ENCODE results near the gene ZDHHC11B.
"Not testable (repeated sequence)": the region's sequence is repeated elsewhere in the genome, so short reads cannot be mapped to it uniquely, and the experiment has no call there.

ZDHHC11B gene

DNA sequence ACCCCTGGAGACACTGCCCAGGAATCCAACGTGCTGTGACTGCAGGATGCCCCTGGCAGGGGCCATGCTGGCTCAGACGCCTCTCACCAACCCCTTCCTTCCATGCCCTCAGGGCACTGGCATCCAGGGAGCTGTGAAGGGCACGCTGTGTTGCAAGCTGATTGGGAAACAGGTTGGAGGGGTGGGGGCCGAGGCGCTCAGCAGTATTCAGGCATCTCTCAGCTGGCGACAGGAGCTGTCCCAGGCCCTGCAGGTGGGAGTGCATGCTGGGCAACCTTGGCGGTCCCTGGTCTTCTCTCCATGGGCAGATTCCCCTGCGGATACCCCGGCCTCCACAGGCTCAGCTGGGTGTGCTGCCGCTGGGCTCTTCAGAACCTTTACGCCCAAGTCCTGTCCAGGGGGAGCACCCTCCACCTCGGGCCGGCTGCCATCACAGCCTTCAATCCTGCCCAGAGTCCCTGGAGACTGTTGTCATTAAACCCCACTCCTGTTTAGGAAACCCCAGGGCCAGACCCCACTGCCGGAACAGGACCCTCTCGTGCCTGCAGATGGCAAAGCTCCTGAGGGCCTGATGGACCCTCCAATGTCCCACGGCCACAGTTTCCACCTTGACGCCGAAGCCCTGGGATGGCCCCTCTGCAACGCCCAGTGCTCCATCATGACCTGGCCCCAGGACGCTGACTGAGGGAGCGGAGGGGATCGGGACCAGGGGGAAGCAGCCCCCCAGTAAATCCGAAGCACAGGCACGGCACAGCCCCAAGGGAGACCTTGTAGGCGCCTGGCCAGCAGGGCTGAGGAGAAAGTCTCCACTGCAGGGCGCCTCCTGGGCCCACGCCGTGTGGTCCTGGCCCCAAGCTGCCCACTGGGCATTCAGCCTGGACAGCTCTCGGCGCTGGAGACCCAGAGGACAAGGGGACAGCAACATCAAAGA is 100.7 kb downstream of the ZDHHC11B start:
- no peak for DNase-seq

DNA sequence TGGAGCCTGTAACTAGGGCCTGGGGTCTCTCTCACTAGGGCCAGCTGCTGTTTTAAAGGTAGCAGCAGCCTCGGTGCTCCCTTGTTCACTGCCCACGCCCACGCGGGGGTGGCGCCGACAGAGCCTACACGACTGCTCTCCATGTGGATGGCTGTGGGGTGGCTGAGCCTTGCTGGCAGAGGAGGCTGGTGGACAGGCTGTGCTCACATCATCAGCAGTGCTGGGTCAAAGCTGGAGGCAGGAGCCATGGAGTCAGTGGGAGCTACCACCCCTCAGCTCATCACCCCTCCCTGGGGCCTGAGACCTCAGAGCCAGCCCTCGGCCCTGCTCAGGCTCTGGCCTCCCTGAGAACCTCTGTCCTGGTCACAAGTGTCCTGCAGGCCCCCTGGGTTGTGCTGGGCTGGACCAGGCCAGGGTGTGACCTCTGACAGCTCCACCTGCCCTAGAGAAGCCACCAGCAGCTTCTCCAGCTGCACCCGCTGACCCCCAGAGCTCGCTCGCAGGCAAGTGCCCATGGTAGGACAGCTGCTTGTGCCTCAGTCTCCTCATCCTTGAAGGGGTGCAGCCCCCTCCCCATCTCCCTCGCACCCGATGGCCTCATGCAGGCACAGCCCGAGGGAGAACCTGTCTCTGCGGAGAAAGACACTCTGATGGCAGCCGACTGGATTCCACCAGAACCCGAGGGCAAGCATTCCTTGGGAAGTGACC is 101.7 kb downstream of the ZDHHC11B start:
- not testable (repeated sequence) for DNase-seq

DNA sequence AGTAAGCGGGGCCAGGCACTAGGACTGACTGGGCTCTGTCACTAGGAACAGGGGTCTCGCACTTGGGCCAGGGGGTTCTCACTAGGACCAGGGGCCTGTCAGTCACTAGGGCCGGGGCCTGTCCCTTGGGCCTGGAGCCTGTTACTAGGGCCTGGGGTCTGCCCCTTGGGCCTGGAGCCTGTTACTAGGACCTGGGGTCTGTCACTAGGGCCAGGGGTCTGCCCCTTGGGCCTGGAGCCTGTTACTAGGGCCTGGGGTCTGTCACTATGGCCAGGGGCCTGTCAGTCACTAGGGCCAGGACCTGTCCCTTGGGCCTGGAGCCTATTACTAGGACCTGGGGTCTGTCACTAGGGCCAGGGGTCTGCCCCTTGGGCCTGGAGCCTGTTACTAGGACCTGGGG is 102.3 kb downstream of the ZDHHC11B start:
- DNase-seq, result not testable (repeated sequence)

DNA sequence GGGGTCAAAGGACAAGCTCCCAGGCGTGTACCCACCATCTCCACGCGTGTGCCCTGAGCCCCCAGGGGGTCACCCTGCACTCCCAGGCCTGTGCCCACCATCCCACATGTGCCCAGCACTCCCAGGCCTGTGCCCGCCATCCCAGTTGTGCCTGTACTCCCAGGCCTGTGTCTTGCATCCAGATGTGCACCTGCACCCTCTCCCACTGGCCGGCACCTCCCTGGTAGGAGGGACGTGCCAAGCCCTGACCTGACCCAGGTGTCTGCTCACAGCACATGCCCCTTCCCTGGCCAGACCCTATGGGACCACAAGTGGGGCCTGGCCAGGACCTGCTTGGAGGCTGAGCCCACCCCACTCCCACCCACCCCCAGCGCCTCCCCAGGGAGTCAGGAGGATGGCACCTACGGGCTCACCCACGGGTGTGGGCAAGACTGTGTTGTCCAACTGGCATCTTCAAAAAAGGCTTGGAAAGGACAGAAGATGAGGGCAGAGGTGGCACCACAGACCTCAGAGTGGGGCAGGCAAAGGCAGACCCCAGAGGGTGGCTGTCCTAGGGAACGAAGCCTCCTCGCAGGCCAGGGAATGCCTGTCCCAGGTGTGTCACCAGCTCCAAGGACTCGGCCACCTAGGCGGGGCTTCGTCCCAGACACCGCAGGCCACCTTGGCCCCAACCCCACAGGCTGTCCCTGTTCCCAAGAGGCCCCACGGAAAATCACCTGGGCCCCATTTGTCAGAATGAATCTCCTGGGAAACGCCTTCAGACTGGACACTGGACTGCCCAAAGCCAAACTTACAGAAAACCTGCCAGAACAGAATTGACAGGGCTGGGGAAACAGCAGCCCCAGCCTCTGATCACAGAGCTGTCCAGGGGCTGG is 103.0 kb downstream of the ZDHHC11B start:
- peak; percentile 12 for DNase-seq

DNA sequence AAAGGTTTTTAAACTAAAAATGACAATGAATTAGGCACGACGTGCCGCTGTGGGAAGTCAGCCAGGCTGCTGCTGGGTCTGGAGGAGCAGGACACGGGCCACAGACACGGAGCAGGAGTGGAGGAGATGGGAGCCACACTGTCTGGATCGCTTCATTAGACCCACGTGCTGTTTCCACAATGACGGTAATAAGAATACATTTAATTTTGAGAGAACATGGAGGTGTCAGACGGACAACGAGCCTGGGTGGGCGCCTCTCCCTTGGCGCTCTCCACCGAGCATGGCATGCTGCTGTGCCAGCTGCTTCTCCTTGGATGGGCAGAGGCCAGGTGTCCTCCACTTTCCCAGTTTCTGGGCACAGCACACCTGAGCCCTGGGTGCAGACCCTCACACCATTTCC is 103.7 kb downstream of the ZDHHC11B start:
- peak; percentile 4 for DNase-seq

DNA sequence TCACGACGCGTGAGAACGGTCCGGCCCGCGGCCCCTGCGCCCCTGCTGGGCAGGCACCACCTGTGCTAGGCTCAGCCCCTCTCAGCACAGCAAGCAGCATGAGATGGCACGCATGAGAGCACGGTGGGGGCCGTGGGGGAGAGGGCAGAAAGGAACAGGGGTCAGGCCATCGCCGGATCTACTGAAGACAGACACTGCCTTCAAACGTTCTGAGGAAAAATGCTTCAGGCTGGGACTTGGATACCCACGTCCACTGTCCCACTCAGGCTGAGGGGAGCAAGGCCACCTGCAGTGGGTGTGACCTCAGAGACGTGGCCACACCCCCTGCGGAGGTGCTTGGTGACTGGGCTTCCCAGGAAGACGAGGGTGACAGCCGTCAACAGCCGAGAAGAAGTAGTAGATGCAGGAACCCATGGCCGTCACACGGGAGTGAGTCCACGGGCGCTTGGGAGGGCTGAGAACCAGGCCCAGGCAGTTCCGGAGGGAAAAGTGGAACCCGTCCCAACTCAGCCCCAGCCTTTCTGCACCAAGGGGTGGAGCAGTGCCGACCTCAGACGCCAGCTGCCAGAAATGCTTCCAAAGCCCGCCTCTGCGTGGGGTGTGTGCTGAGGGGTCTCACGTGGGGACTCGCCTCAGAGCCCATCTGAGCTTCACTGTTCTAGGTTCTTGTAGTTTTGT is 104.3 kb downstream of the ZDHHC11B start:
- not testable (repeated sequence) for DNase-seq

DNA sequence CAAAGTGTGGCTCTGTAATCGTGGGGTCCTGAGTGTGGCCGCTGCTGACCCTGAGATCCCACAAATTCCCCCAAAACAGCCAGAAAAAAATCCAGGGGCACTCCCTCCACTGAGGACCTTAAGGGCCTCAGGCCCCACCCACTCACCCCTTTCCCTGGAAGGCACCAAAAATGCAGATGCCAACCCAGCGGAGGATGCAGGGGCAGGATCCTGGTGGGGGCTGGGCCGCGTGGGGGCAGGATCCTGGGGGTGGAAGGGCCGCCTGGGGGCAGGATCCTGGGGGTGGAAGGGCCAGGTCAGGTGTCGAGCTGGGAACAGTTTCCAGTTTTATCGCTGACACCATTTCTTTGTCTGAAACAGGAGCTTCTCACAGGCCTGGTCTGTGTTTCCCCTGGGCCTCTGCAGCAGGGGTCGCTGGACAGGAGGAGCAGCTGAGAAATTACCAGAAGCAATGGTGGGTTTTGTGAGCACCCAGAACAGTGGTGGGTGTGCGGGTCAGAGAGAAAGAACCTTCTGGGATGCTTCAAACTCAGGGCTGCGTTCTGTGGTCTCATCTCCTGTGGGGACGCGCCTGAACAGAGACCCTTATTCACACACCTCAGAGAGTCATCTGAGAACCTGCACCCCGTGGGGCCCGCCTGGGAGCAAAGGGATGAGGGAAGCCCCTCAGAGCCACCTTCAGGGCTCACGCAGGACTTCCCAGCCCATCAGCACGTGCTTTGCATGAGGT is 105.2 kb downstream of the ZDHHC11B start:
- DNase-seq, result not testable (repeated sequence)

DNA sequence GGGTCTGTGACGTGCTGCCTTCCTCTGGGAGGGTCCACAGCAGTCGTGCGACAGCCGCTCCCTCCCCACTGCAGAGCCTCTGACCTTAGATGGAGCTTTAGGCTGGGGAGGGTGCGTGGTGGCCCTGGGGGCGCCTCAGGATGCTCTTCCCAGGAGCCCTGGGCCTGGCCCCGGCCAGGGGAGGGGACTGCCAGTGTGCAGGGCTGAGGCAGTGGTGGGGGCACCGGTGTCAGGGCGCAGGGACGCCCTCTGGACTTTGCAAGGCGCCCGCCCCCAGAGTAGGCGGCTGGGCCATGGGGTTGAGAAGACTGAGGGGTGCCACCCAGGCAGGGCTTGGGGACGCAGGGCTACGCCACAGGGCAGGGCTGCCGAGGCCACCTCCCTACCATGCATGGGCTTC is 106.0 kb downstream of the ZDHHC11B start:
- not testable (repeated sequence) for DNase-seq

DNA sequence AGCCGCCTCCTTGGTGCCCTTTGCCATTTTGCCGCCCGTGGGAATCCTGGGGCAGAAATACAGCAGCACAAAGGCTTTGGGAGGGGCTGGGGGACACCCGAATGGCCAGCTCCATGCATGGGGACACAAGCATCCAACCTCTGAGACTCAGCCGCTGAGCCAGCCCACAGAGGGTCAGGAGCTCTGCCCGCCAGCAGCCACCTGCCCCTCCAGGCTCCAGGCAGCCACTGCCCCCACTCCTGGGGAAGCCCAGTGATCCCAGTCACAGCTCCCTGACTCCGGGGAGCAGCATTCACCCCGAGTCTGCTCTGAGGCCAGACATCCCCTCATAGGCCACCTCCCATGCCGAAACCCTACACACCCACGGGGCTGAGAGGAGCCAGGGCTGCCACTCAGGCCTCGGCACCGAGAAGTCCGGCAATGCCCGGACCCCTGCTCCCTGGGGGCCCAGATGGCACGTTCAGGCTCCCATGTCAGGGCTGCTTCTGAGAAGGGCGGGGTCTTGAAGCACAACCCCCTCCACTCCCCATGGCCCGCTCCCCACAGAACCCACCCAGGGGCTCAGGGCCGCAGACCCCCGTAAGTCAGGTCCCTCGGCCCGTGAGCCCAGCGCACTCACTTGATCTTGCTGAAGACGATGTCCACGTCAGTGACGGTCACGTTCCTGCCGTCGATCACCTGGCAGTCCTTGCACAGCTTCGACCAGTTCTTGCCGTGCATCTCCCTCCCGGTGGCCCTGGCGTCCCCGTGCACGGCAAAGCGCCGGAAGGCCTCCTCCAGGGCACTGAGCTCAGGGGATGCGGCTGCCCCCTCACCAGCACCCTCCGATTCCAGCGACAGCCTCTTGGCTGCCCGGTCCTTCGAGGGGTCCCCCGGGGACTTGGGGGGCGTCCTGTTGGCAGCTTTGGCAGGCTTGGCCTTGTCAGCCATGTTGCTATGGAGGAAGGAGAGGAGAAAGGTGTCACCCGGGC is 107.1 kb downstream of the ZDHHC11B start:
- DNase-seq, result peak; percentile 14

DNA sequence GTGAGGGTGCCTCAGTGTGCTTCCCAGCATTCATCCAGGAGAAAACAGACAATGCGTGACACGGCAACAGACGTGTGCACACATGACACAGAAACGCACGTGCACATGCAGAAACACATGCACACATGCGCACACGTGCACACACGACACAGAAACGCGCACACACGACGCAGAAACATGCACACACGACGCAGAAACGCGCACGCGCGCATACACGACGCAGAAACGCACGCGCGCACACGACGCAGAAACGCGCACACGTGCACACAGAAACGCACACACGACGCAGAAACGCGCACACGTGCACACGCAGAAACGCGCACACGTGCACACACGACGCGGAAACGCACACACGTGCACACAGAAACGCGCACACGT is 107.8 kb downstream of the ZDHHC11B start:
- DNase-seq, result no peak

DNA sequence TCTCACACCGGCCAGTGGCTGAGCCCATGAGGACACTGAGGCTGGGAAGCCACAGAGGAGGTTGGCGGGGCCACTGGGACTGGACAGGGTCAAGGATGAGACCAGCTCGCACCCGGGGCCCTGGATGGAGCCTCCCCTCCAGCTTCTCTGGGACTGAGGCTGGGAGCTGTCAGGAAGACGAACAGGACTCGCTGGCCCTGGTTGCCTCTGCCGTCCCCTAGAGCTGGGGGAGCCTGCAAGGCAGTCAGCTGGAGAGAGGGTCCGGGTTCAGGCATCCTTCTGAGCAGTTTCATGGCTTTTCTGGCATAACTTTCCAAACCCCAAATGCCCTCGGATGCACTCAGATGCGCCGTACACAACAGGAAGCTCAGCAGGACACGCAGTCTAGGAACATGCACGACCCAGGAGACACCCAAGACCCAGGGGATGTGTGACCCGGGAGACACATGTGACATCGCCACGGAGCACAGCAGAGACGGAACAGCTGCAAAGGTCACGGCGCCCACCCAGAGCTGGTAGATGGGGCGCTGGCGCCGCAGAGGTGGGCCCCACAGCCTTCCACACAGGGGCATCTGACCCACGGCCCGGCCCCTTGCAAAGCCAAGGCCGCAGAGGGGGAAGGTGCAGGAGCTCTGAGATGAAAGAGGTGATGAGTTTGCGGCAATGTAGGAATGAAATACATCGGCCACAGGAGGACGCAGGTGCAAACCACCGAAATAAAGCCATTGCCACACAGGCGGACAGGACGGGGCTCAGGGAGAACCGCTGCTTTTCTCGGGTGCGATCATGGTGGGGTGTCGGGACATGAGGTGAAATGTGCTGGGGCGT is 108.4 kb downstream of the ZDHHC11B start:
- peak; percentile 11 for DNase-seq

DNA sequence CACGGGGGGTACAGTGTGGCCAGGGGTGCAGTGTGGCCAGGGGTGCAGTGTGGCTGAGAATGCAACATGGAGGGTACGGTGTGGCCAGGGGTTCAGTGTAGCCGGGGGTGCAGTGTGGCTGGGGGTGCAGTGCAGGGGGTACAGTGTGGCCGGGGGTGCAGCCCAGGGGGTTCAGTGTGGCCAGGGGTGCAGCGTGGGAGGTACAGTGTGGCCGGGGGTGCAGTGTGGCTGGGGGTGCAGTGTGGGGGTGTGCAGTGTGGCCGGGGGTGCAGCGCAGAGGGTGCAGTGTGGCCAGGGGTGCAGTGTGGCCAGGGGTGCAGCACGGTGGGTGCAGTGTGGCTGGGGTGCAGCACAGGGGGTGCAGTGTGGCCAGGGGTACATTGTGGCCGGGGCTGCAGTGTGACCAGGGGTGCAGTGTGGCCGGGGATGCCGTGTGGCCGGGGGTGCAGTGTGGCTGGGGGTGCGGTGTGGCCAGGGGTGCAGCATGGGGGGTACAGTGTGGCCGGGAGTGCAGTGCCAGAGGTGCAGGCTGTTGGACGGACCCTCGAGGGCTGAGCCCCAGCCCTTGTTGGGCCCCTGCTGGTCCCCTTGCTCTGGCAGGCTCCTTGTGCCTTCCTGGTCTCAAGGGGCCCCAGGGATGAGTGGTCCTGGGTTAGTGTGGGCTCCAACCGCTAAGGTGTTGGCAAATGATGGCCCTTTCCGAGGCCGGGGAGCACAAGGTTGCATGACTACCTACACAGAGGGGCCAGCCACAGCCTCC is 109.2 kb downstream of the ZDHHC11B start:
- DNase-seq, result no peak

DNA sequence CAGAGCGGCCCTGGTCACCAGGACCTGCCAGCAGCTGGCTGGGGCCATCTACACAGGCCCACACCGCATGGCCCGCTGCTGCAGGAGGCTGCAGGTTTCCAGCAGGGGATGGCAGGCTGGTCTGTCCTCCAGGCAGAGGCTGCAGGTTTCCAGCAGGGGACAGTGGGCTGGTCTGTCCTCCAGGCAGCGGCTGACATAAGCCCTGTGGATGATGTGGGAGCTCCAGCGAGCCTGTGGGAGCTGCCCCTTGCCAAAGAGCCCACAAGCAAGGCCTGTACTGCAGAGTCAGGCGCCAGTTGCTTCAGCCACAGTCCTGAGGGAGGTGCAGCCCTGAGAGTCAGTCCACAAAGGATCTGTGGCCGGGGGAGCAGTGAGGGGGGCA is 109.9 kb downstream of the ZDHHC11B start:
- no peak for DNase-seq

DNA sequence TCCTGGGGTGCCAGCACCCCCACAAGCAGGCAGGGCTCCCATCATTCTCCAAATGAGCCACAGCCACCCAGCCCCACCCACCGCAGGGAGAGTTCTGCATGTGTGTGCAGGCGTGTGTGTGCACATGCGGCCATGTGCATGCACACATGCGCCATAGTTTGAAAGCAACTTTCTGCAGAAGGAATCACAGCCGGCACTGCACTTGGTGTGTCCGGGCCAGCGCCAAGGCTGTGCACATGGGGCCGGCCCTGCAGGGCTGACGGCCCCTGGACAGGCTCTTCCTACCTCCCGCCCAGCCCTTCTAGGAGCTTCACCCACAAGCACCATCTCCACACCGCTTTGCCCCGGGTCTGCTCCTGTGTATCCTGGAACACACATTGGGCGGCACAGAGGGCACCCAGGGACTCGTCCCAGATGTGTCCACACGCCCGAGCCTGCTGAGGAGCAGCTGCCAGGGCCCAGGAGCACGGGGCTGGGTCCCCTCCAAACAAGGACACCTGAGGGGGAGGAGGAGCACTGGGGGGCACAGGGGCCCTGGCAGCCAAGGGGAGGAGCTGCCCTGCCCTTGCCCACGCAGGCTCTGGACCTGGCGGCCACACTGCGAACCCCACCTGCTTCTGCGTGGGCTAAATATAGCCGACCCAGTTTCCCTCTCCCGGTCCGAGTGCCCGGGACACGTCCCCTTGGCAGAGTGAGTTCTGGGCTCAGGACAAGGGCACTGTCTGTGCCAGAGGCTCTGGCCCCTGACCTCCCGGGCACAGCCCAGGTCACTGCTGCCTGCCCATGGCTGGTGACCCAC is 110.5 kb downstream of the ZDHHC11B start:
- no peak for DNase-seq

DNA sequence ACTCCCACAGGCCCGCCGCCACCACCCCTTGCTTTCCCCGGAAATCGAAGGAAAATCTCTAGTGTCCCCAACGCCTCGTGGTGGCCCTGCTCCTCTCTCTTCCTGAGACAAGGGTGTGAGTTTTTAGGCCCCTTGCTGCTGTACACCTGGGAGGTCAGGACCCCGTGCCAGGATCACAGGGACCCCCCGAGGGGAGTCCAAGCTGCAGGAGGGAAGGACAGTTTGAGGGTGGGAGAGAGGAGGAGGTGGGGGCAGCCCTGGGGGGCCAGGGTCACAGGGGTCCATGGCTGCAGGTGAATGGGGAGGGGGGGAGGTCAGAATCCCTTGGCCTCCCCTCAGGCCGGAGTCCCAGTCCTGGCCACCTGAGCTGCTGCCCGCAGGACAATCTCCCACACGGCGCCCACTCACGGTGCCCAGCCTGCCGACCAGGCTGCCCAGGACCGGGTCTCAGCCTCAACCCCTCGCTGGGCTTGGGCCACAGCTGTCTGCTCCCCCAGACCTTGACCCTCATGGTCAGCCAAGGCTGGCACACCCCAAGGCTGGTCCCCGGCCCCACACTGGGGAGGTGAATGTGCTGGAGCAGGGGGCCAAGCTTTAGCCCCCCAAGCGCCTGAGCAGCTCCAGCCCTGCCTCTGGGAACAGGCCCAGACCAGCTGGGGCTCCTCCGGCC is 111.2 kb downstream of the ZDHHC11B start:
- DNase-seq, result no peak

DNA sequence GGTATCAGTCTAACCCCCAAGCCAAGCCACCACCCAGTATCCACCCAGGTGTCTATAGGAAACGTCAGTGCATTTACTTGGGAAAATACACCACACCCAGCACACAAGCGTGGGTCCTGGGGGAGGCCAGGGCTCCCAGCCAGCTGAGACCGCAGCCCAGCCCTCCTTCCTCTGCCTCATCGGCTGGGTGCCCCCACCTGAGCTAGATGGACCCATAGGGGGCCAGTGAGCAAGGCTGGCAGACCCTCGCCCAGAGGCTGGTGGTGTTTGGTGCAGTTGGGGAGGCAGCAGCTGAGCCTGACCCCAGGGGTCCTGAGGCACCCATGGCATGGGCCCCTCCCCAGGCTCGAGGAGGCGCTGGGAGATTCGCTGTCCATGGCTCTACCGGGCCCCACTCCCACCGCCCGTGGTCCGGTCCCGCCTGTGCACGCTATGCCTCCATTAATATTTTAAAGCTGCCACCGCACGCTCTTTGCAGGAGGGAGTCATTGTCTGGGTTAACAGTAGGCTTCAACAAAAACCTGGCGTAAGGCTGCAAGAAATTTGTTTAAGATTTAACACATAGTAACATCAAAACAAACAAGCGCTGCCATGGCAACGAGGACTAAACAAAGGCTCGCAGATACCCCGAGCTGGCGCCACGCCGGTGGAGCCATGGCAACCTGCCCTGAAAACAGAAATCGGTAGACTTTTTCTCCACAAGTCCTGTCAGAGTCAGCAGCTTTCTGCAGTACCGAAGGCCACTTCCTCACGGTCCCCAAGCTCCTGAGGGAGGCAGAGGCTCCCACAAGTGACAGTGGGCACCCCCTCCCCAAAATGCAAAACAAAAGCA is 112.0 kb downstream of the ZDHHC11B start:
- peak; percentile 85 for DNase-seq

Measured in CD4-positive, alpha-beta T cell treated with Interleukin-15 for 1 hour (primary cell).